Lung (tissue), 12 donors: Measurements from ENCODE around the gene CSMD2. TPM values are rescaled to one million over a fixed set of nuclear protein-coding genes. Genes with fewer than 3 reads are reported as not detected.

Experiments used
- ATAC-seq: fragments of 200-7000 bp; cut with Tn5 transposase; one replicate; pipeline ENCODE4 v1.9.1; 2020; ENCODE audit warnings: moderate number of reproducible peaks; ENCODE audit not compliant: insufficient read depth, low FRiP score
- DNase-seq, 3 donors: peaks; one replicate each; pipeline ENCODE4 v3.0.0-alpha.2; 2013 to 2017
- H3K27ac ChIP-seq, 2 donors: one replicate each; pipeline ENCODE4 v1.5.1; 2013; ENCODE audit warnings: mild to moderate bottlenecking in 2 of 2, moderate library complexity in 2 of 2, control low read depth in 1 of 2, inconsistent platforms in 1 of 2, low read depth in 1 of 2, low read length in 1 of 2
- H3K27me3 ChIP-seq, 3 donors: one replicate each; pipeline ENCODE4 v1.5.1; 2013; ENCODE audit warnings: low read length in 2 of 3; ENCODE audit not compliant: control insufficient read depth in 3 of 3, insufficient read depth in 3 of 3
- H3K36me3 ChIP-seq, 4 donors: one replicate each; pipeline ENCODE4 v1.5.1; 2013; ENCODE audit warnings: low read length in 4 of 4, mild to moderate bottlenecking in 1 of 4, moderate library complexity in 1 of 4; ENCODE audit not compliant: control insufficient read depth in 4 of 4, insufficient read depth in 4 of 4
- H3K4me1 ChIP-seq, 5 donors: one replicate each; pipeline ENCODE4 v1.5.1; 2013; ENCODE audit warnings: low read length in 5 of 5, mild to moderate bottlenecking in 2 of 5, moderate library complexity in 1 of 5; ENCODE audit not compliant: control insufficient read depth in 5 of 5, insufficient read depth in 5 of 5
- H3K4me3 ChIP-seq: one replicate; pipeline ENCODE4 v1.5.1; 2013; ENCODE audit warnings: mild to moderate bottlenecking, control low read depth, moderate library complexity
- H3K9ac ChIP-seq, 2 donors: one replicate each; pipeline ENCODE4 v1.5.1; 2013; ENCODE audit warnings: low read length in 2 of 2, control low read depth in 1 of 2; ENCODE audit not compliant: insufficient read depth in 1 of 2
- H3K9me3 ChIP-seq, 4 donors: one replicate each; pipeline ENCODE4 v1.5.1; 2013; ENCODE audit warnings: low read length in 3 of 4, mild to moderate bottlenecking in 1 of 4, moderate library complexity in 1 of 4; ENCODE audit not compliant: control insufficient read depth in 4 of 4, insufficient read depth in 3 of 4
- WGBS, 2 donors: extraction: QIAGEN DNeasy Blood & Tissue Kit; methylation state at CpG; one replicate each; pipeline ENCODE4 v1.1.7; 2013; 5-methylcytosine and 5-hydroxymethylcytosine counted together
- polyA plus RNA-seq, 2 donors: library from polyadenylated mRNA; stranded (reverse); fragments of 200-250 nt; gene quantifications; one replicate each; pipeline ENCODE4 v1.2.1, GENCODE V29; 2013
- total RNA-seq, 2 donors: library from RNA; depleted of rRNA in 1 of 2; stranded (reverse); fragments of >200 nt in 1 of 2; gene quantifications; one replicate each; pipeline ENCODE4 v1.2.1, GENCODE V29; 2014 to 2021
- TF ChIP-seq, protein P1 (sequence below): IDR thresholded peaks from 2 replicates; pipeline ENCODE4 v1.5.1; 2012; ENCODE audit warnings: mild to moderate bottlenecking; ENCODE audit errors: control extremely low read depth, extremely low read depth
- donor health status: control.
- donor health status: control.
- donor health status: Bipolar disorder and iron deficiency.
- donor health status: healthy.
- donor health status: DM: yes; HTN: yes; CAD: no.

Gene CSMD2
- total and polyA plus RNA-seq, 4 donors: 0.11 to 1.2 (median 0.39) TPM

- Histone ChIP-seq H3K4me3 (no peak overlapping the region), H3K9ac (no peak overlapping the region), H3K27me3 (peaks cover 0 to 7% (median 7%) of the 10 kb centered on the region in 3 donors), H3K4me1 (no peaks in the 10 kb centered on the region), H3K27ac (no peak overlapping the region), H3K9me3 (peaks cover 0 to 1% (median 0%) of the 10 kb centered on the region in 4 donors), H3K36me3 (no peaks in the 10 kb centered on the region)
- DNase-seq (no peak), ATAC-seq (no peak)
- WGBS, 2 donors: 83 to 87% methylated on average over 5 of the region's 5 CpGs
- TF ChIP-seq, protein P1, sequence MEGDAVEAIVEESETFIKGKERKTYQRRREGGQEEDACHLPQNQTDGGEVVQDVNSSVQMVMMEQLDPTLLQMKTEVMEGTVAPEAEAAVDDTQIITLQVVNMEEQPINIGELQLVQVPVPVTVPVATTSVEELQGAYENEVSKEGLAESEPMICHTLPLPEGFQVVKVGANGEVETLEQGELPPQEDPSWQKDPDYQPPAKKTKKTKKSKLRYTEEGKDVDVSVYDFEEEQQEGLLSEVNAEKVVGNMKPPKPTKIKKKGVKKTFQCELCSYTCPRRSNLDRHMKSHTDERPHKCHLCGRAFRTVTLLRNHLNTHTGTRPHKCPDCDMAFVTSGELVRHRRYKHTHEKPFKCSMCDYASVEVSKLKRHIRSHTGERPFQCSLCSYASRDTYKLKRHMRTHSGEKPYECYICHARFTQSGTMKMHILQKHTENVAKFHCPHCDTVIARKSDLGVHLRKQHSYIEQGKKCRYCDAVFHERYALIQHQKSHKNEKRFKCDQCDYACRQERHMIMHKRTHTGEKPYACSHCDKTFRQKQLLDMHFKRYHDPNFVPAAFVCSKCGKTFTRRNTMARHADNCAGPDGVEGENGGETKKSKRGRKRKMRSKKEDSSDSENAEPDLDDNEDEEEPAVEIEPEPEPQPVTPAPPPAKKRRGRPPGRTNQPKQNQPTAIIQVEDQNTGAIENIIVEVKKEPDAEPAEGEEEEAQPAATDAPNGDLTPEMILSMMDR: no peak
Measured at GRCh38 chr1:33741749-33742148, 423.3 kb downstream of the CSMD2 start.

GRCh38 chr1:33740040-33740744, 424.8 kb downstream of the CSMD2 start:
- H3K36me3 ChIP-seq: no peaks in the 10 kb centered on the region
- H3K27ac ChIP-seq: no peak overlapping the region
- 78 to 84% methylated on average over 8 of the region's 8 CpGs for whole genome bisulfite sequencing, 2 donors
- ATAC-seq: no peak
- no peak for DNase-seq
- TF ChIP-seq, protein P1: no peak
- H3K4me3 ChIP-seq: no peak overlapping the region
- H3K27me3 ChIP-seq: peaks cover 0 to 11% (median 7%) of the 10 kb centered on the region in 3 donors
- no peak overlapping the region for H3K9ac ChIP-seq
- H3K9me3 ChIP-seq: peaks cover 0 to 1% (median 0%) of the 10 kb centered on the region in 4 donors
- no peaks in the 10 kb centered on the region for H3K4me1 ChIP-seq

GRCh38 chr1:33738976-33739375, 426.1 kb downstream of the CSMD2 start:
- peaks cover 0 to 1% (median 0%) of the 10 kb centered on the region in 4 donors for H3K9me3 ChIP-seq
- peaks cover 0 to 11% (median 7%) of the 10 kb centered on the region in 3 donors for H3K27me3 ChIP-seq
- no peak overlapping the region for H3K4me3 ChIP-seq
- no peak overlapping the region for H3K27ac ChIP-seq
- ATAC-seq: no peak
- H3K4me1 ChIP-seq: no peaks in the 10 kb centered on the region
- no peaks in the 10 kb centered on the region for H3K36me3 ChIP-seq
- H3K9ac ChIP-seq: no peak overlapping the region
- DNase-seq: no peak
- WGBS, 2 donors: 82 to 87% methylated on average over 12 of the region's 12 CpGs
- TF ChIP-seq, protein P1: no peak

GRCh38 chr1:33738536-33738935, 426.5 kb downstream of the CSMD2 start:
- peaks cover 0 to 11% (median 7%) of the 10 kb centered on the region in 3 donors for H3K27me3 ChIP-seq

More at GRCh38 chr1:33738536-33738935, 426.5 kb downstream of the CSMD2 start:
- peaks cover 0 to 1% (median 0%) of the 10 kb centered on the region in 4 donors for H3K9me3 ChIP-seq
- 67 to 84% methylated on average over 9 of the region's 9 CpGs for WGBS, 2 donors
- ATAC-seq: no peak
- no peak overlapping the region for H3K4me3 ChIP-seq
- no peaks in the 10 kb centered on the region for H3K36me3 ChIP-seq
- no peaks in the 10 kb centered on the region for H3K4me1 ChIP-seq
- no peak overlapping the region for H3K27ac ChIP-seq
- no peak overlapping the region for H3K9ac ChIP-seq
- DNase-seq: no peak
- TF ChIP-seq, protein P1: no peak
